Spleen (tissue), 11 donors: ENCODE measurements around the gene PARVB. TPM values are rescaled to one million over a fixed set of nuclear protein-coding genes. Genes with fewer than 3 reads are reported as not detected.
A peak's percentile ranks its signal among the peaks of the same experiment; 100 is the strongest.

ENCODE experiments used
- DNase-seq: peaks from one replicate; pipeline ENCODE4 v3.0.0-alpha.2; 2020
- H3K27ac ChIP-seq, 8 donors: fragments of 200-600 bp; sonication (generic) in 7 of 8; 1 replicate in 4 of 8; 2 replicates in 4 of 8; pipeline versions ENCODE4 v1.5.0 to v1.8.0; 2016 to 2021; ENCODE audit warnings: inconsistent platforms in 4 of 8, mild to moderate bottlenecking in 4 of 8, moderate library complexity in 1 of 8
- H3K27me3 ChIP-seq, 7 donors: fragments of 200-600 bp; sonication (generic) in 6 of 7; replicated peaks in 1 of 7; 1 replicate in 4 of 7; 2 replicates in 3 of 7; pipeline versions ENCODE4 v1.5.0 to v1.8.0; 2016 to 2021; ENCODE audit warnings: inconsistent platforms in 3 of 7, mild to moderate bottlenecking in 1 of 7
- H3K36me3 ChIP-seq, 6 donors: fragments of 200-600 bp; sonication (generic) in 5 of 6; 1 replicate in 4 of 6; 2 replicates in 2 of 6; pipeline versions ENCODE4 v1.5.0 to v1.8.0; 2016 to 2021; ENCODE audit warnings: inconsistent platforms in 2 of 6
- H3K4me1 ChIP-seq, 6 donors: fragments of 200-600 bp; sonication (generic) in 5 of 6; 1 replicate in 3 of 6; 2 replicates in 3 of 6; pipeline versions ENCODE4 v1.5.0 to v1.8.0; 2016 to 2021; ENCODE audit warnings: inconsistent platforms in 3 of 6
- H3K4me3 ChIP-seq, 8 donors: fragments of 200-600 bp; sonication (generic) in 7 of 8; 1 replicate in 4 of 8; 2 replicates in 4 of 8; pipeline versions ENCODE4 v1.5.0 to v1.8.0; 2016 to 2021; ENCODE audit warnings: inconsistent platforms in 4 of 8, mild to moderate bottlenecking in 4 of 8, moderate library complexity in 2 of 8
- H3K9me3 ChIP-seq, 8 donors: fragments of 200-600 bp; sonication (generic) in 7 of 8; 1 replicate in 4 of 8; 2 replicates in 4 of 8; pipeline versions ENCODE4 v1.5.0 to v1.8.0; 2016 to 2021; ENCODE audit warnings: inconsistent platforms in 4 of 8
- POLR2A ChIP-seq, 3 donors: fragments of 450-650 bp; IDR thresholded peaks; one replicate each; pipeline ENCODE4 v1.5.1; 2017; ENCODE audit warnings: antibody characterized with exemption in 3 of 3, mild to moderate bottlenecking in 1 of 3
- POLR2AphosphoS5 ChIP-seq, 3 donors: sonication (generic); formaldehyde crosslinking; IDR thresholded peaks; one replicate each; pipeline ENCODE4 v1.5.1; 2017; ENCODE audit warnings: antibody characterized with exemption in 3 of 3
- WGBS, 5 donors: extraction: QIAGEN DNeasy Blood & Tissue Kit in 3 of 5; methylation state at CpG; one replicate each; pipeline versions ENCODE4 v1.1.5 to v1.1.7; 2013 to 2018; 5-methylcytosine and 5-hydroxymethylcytosine counted together
- intact Hi-C: fragments of 100-400 bp; cut with DNase I; formaldehyde crosslinking; loops from one replicate; pipeline ENCODE4 v1.15.0; 2023; ENCODE audit warnings: low total_unique reads
- polyA plus RNA-seq, 3 donors: library from polyadenylated mRNA; stranded (reverse); fragments of 200-250 nt; gene quantifications; one replicate each; pipeline ENCODE4 v1.2.1, GENCODE V29; 2013
- total RNA-seq, 7 donors: library from RNA; depleted of rRNA in 3 of 7; stranded (reverse); fragments of >200 nt in 3 of 7; fragmentation: NEBNext Ultra II Directional in 4 of 7; extraction: Animal tissue kit (Norgen Biotek cat#: 25700) in 4 of 7; gene quantifications; one replicate each; pipeline versions ENCODE4 v1.1.0 to v1.2.1, GENCODE V29; 2016 to 2021
- TF ChIP-seq, protein P1 (sequence below), 11 experiments: fragments of 200-600 bp in 7 of 11; fragments of 450-650 bp in 4 of 11; sonication (generic) in 4 of 11; IDR thresholded peaks in 8 of 11; conservative IDR thresholded peaks in 3 of 11; 1 replicate in 7 of 11; 2 replicates in 4 of 11; pipeline versions ENCODE4 v1.4.0 to v1.8.0; 2016 to 2021; ENCODE audit warnings: antibody characterized with exemption in 11 of 11, inconsistent platforms in 4 of 11, mild to moderate bottlenecking in 1 of 11
- donor health status: healthy with polysubstance abuse.
- donor health status: DM: no; HTN: no; CAD: no; lungs with moderate emphysema.
- donor health status: DM: no; HTN: no; CAD: no.
- donor health status: Bipolar disorder and iron deficiency.
- donor health status: healthy.
- donor health status: DM: no; HTN: no; CAD: no.
- donor health status: DM: yes; HTN: yes; CAD: no.

The PARVB gene
- total and polyA plus RNA-seq, 10 donors: 24.0 to 61.9 (median 46.5) TPM

DNA sequence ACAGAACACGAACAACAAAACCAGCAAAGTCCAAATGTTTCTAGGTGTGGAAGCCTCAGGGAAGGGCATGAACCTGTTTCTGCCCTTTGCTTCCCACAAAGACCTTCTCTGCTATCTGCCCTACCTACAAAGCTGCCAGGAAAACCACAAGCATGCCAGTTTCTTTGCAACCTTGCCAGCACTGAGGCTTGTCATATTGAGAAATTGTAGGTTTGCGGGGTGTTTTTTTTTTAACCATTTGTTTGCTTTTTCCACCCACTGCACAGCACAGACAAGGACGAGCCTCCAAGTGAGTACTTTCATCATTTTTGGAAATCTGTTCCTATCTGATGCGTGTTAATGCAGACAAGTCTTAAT is 169.4 kb downstream of the PARVB start:
- Histone ChIP-seq H3K27me3 (peaks cover 0 to 6% (median 0%) of the 10 kb centered on the region in 7 donors), H3K4me3 (no peak overlapping the region), H3K36me3 (peaks cover 0 to 93% (median 17%) of the 10 kb centered on the region in 6 donors), H3K4me1 (peaks cover 0 to 56% (median 30%) of the 10 kb centered on the region in 6 donors), H3K9me3 (no peaks in the 10 kb centered on the region), H3K27ac (no peak overlapping the region)
- intact Hi-C loops: no loop called here
- 36 to 53% (median 44%) methylated on average over 4 of the region's 4 CpGs for WGBS, 5 donors
- DNase-seq: no peak
- TF ChIP-seq, protein P1, sequence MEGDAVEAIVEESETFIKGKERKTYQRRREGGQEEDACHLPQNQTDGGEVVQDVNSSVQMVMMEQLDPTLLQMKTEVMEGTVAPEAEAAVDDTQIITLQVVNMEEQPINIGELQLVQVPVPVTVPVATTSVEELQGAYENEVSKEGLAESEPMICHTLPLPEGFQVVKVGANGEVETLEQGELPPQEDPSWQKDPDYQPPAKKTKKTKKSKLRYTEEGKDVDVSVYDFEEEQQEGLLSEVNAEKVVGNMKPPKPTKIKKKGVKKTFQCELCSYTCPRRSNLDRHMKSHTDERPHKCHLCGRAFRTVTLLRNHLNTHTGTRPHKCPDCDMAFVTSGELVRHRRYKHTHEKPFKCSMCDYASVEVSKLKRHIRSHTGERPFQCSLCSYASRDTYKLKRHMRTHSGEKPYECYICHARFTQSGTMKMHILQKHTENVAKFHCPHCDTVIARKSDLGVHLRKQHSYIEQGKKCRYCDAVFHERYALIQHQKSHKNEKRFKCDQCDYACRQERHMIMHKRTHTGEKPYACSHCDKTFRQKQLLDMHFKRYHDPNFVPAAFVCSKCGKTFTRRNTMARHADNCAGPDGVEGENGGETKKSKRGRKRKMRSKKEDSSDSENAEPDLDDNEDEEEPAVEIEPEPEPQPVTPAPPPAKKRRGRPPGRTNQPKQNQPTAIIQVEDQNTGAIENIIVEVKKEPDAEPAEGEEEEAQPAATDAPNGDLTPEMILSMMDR (IDR thresholded peaks at IDR 0.05 in 8 of 11, conservative IDR thresholded peaks at IDR 0.05 in 3 of 11): no peak
- no peak for TF ChIP-seq POLR2AphosphoS5 (IDR thresholded peaks at IDR 0.05)
- TF ChIP-seq POLR2A (IDR thresholded peaks at IDR 0.05): no peak

DNA sequence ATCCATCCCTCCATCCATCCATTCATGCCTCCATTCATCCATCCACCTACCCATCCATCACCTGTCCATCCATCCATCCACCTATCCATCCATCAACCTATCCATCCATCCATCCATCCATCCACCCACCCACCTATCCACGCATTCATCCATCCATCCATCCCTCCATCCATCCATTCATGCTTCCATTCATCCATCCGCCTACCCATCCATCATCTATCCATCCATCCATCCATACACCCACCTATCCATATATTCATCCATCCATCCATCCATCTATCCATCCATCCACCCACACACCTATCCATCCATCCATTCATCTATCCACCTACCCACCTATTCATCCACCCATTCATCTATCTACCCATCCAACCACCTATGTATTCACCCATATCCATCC is 170.5 kb downstream of the PARVB start:
- Histone ChIP-seq H3K27me3 (peaks cover 0 to 6% (median 0%) of the 10 kb centered on the region in 7 donors), H3K36me3 (peaks cover 0 to 94% (median 23%) of the 10 kb centered on the region in 6 donors), H3K9me3 (no peaks in the 10 kb centered on the region), H3K27ac (no peak overlapping the region), H3K4me1 (peaks cover 0 to 46% (median 27%) of the 10 kb centered on the region in 6 donors), H3K4me3 (no peak overlapping the region)
- WGBS, 5 donors: 73 to 98% (median 97%) methylated on average over 2 of the region's 2 CpGs
- no peak for DNase-seq
- intact Hi-C loops: no loop called here
- TF ChIP-seq POLR2A (IDR thresholded peaks at IDR 0.05) (no peak), POLR2AphosphoS5 (IDR thresholded peaks at IDR 0.05) (no peak)
- TF ChIP-seq, protein P1 (IDR thresholded peaks at IDR 0.05 in 8 of 11, conservative IDR thresholded peaks at IDR 0.05 in 3 of 11): no peak

DNA sequence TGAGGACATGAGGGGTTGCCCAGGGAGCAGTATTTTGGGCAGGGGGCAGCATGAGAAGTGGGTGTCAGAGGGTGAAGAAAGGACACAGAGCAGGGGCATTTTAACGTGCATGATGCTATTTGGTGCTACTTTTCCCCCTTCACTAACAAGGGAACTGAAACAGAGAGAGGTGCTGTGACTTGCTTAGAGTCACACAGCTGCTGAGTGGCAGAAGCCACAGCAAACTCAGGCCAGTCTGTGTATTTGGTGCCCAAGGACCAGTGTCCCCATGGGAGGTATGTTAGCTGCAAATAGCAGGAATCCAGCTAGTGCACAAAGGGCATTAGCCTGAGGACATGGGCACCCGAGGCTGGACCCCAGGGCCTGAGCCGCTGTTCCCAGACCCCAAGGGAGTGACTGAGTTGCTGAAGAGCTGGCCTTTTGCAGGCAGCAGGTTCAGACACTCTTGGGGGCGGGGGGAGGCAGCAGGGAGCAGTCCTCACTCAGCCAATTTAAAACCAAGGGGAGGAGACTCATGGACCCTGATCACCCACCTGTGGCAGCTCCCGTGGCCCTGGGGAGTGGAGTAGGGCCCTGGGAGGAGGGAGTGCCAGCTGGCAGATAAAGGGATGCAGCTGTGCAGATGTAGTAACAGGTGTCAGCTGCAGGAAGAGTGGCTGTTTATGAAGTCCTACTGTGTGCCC is 171.2 kb downstream of the PARVB start:
- H3K27me3 ChIP-seq: peaks cover 0 to 6% (median 0%) of the 10 kb centered on the region in 7 donors
- peaks cover 0 to 94% (median 31%) of the 10 kb centered on the region in 6 donors for H3K36me3 ChIP-seq
- peak; percentile 60 for DNase-seq
- 59 to 77% (median 60%) methylated on average over 3 to 5 of the region's 5 CpGs for WGBS, 5 donors
- peaks cover 0 to 38% (median 25%) of the 10 kb centered on the region in 6 donors for H3K4me1 ChIP-seq
- H3K27ac ChIP-seq: no peak overlapping the region
- H3K9me3 ChIP-seq: no peaks in the 10 kb centered on the region
- TF ChIP-seq POLR2A (IDR thresholded peaks at IDR 0.05): no peak
- TF ChIP-seq POLR2AphosphoS5 (IDR thresholded peaks at IDR 0.05): peak in 1 of 3 donors; percentile 39
- TF ChIP-seq, protein P1 (IDR thresholded peaks at IDR 0.05 in 8 of 11, conservative IDR thresholded peaks at IDR 0.05 in 3 of 11): no peak
- intact Hi-C loops: no loop called here
- H3K4me3 ChIP-seq: no peak overlapping the region

DNA sequence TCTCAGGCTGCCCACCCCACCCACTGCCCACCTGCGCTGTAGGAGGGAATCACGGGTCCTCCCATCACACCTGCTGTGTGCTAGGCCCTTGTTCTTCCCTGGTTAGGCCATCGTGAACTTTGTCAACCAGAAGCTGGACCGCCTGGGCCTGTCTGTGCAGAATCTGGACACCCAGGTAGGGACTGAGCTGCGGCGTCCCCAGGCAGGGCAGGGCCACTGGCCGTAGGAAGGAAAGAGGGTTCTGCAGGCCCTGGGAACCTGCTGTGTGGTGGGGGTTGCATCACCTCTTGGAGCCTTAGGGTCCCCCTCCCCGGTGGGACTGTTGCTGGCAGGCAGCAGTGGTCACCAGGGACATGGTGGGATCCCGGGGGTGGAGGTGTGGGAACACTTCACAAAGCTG is 172.1 kb downstream of the PARVB start:
- peaks cover 0 to 29% (median 16%) of the 10 kb centered on the region in 6 donors for H3K4me1 ChIP-seq
- intact Hi-C loops: no loop called here
- 72 to 87% (median 74%) methylated on average over 5 to 9 of the region's 9 CpGs for WGBS, 5 donors
- no peak for DNase-seq
- no peak overlapping the region for H3K4me3 ChIP-seq
- H3K27ac ChIP-seq: no peak overlapping the region
- H3K27me3 ChIP-seq: peaks cover 0 to 10% (median 0%) of the 10 kb centered on the region in 7 donors
- no peaks in the 10 kb centered on the region for H3K9me3 ChIP-seq
- TF ChIP-seq, protein P1 (IDR thresholded peaks at IDR 0.05 in 8 of 11, conservative IDR thresholded peaks at IDR 0.05 in 3 of 11): no peak
- no peak for TF ChIP-seq POLR2A (IDR thresholded peaks at IDR 0.05)
- TF ChIP-seq POLR2AphosphoS5 (IDR thresholded peaks at IDR 0.05): peak in 1 of 3 donors; percentile 35
- peaks cover 0 to 97% (median 38%) of the 10 kb centered on the region in 6 donors for H3K36me3 ChIP-seq
